ENCODE measurements around the gene DDAH2.

DDAH2 gene

DNA sequence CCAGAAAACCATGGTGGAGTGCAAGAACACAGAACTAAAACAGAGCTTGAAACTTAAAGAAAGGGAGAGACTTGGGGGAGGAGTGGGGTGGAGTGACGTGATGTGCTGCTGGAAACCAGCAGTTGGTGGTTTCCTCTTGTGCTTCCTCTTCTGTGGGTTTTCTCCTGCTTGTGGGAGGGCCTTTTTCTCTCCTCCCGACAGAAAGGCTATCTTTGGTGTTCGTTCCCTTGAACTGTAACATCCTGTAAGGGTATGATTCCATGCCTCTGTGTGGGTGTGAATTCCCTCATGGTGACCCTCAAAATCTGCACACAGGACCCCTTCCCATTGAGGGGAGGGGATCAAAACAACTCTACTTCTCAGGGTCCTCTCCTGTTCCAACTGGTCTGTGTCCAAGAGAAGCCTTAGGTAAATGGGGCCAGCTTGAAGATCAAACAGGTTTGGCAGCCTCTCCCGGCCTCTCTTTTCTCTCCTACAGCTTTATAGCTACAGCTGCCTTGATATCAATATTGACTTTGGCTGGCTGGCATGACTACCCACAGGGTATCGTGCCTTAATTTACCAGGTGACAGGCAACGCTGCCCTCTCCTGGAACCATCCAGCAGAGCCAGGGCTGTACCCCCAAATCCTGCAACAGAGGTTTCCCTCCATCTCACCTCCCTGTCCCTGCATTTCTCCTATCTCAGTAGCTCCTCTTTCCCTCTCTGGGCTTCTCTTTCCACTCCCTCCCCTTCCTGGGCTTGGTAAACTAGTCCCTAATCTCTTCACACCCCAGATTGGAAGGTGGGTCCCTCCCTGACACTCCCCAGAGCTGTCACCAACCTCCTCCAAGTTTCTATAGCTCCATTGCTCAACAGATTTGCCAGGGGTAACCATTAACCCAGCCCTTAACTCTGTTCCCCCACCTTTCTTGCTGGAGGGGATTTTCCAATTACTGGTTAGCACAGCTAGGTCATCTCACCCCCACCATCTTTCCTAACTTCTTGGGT, 9.2 kb upstream of the DDAH2 start:
- TF ChIP-seq RAD21 (IDR thresholded peaks at IDR 0.05; ENCODE audit: low read depth) = peak; percentile 50; the same call in 1 of the 2 replicates
- TF ChIP-seq NFIC (IDR thresholded peaks at IDR 0.05) = no peak
- no peak for TF ChIP-seq TAF1 (IDR thresholded peaks at IDR 0.05; ENCODE audit: low read depth)

- TF ChIP-seq EP300 (IDR thresholded peaks at IDR 0.05; ENCODE audit: borderline replicate concordance) = no peak
- TF ChIP-seq NFIC (IDR thresholded peaks at IDR 0.05) = no peak
- TF ChIP-seq REST (IDR thresholded peaks at IDR 0.05; ENCODE audit: low read depth) = no peak
- no peak for TF ChIP-seq MAX (IDR thresholded peaks at IDR 0.05)
Observed at GRCh38 chr6:31737315-31737990, 8.4 kb upstream of the DDAH2 start.

DNA sequence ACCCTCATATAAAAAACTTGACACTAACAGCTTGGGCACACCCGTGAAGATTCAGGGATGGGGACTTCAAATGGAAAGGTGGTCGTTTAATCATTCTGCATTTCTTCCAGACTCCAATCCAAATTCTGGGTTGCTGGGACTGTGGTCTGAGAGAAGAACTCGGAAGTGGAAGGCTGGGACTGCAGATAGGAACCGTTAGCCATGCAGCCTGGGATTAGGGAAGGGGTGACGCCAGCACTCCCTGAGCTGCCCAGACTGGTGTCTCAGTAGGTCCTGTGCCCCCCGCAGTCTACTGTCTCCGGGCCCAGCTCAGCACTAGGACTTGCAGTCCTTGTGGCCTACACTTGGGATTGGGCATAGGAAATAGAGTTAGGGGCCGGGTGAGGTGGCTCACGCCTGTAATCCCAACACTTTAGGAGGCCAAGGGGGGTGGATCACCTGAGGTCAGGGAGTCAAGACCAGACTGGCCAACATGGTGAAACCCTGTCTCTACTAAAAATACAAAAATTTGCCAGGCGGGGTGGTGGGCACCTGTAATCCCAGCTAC, 7.7 kb upstream of the DDAH2 start:
- no peak for TF ChIP-seq TEAD4 (IDR thresholded peaks at IDR 0.05)
- no peak for TF ChIP-seq USF1 (IDR thresholded peaks at IDR 0.05)
- TF ChIP-seq TCF12 (IDR thresholded peaks at IDR 0.05; ENCODE audit: low read depth) = no peak
- TF ChIP-seq CEBPB (IDR thresholded peaks at IDR 0.05) = no peak
- TF ChIP-seq YY1 (IDR thresholded peaks at IDR 0.05; ENCODE audit: low read depth) = no peak
- TF ChIP-seq TAF1 (IDR thresholded peaks at IDR 0.05; ENCODE audit: low read depth) = no peak
- TF ChIP-seq ZBTB7A (IDR thresholded peaks at IDR 0.05; ENCODE audit: low read depth) = no peak
- TF ChIP-seq MAX (IDR thresholded peaks at IDR 0.05) = no peak
- no peak for TF ChIP-seq RAD21 (IDR thresholded peaks at IDR 0.05; ENCODE audit: low read depth)
- TF ChIP-seq EP300 (IDR thresholded peaks at IDR 0.05; ENCODE audit: borderline replicate concordance) = no peak
- TF ChIP-seq REST (IDR thresholded peaks at IDR 0.05; ENCODE audit: low read depth) = no peak
- TF ChIP-seq CREB1 (IDR thresholded peaks at IDR 0.05; ENCODE audit: low read depth) = no peak
- TF ChIP-seq FOXM1 (IDR thresholded peaks at IDR 0.05; ENCODE audit: borderline replicate concordance, low read depth) = no peak
- no peak for TF ChIP-seq EGR1 (IDR thresholded peaks at IDR 0.05)
- no peak for TF ChIP-seq NFIC (IDR thresholded peaks at IDR 0.05)

- peak; percentile 58; the same call in 1 of the 2 replicates for TF ChIP-seq YY1 (IDR thresholded peaks at IDR 0.05; ENCODE audit: low read depth)
- TF ChIP-seq MAX (IDR thresholded peaks at IDR 0.05) = peak; percentile 83
- peak; percentile 71 for TF ChIP-seq TAF1 (IDR thresholded peaks at IDR 0.05; ENCODE audit: low read depth)
- TF ChIP-seq TCF12 (IDR thresholded peaks at IDR 0.05; ENCODE audit: low read depth) = no peak
Observed at GRCh38 chr6:31736021-31736767, 7.1 kb upstream of the DDAH2 start, which contains the start of gene CLIC1. Gene CLIC1, minus strand, starts transcription at chr6:31736530. Its CDS starts 230 bp downstream, at chr6:31736300.

DNA sequence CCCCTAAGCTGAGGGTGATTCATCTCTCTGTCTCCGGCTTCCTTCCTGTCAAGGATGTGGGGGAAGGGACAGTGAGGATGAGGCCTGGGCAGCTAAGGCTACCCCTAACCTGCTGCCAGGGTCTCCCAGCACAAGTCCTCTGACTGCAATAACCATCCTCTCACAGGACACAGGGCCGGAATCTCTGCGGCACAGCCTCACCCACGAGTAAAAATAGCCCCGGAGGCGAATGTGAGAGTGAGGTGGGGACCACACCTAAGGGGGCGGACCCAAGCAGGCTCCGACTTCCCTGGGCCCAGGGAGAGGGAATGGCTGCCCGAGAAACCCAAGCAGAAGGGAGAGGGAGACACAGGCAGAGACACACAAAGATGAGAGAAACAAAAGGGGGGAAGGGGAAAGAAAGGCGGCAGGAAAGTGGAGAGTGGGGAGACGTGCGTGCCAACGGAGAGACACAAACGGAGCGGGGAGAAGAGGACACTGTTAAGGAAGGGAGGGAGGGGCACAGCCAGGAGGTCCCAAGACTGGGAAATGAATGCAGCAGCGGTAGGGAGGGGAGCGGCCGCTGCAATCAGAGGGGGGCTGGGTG, 5.8 kb upstream of the DDAH2 start:
- TF ChIP-seq MAX (IDR thresholded peaks at IDR 0.05) (no peak), CEBPB (IDR thresholded peaks at IDR 0.05) (no peak), TCF12 (IDR thresholded peaks at IDR 0.05; ENCODE audit: low read depth) (no peak), NFIC (IDR thresholded peaks at IDR 0.05) (no peak), FOXM1 (IDR thresholded peaks at IDR 0.05; ENCODE audit: borderline replicate concordance, low read depth) (no peak), EGR1 (IDR thresholded peaks at IDR 0.05) (no peak), ZBTB7A (IDR thresholded peaks at IDR 0.05; ENCODE audit: low read depth) (no peak), CREB1 (IDR thresholded peaks at IDR 0.05; ENCODE audit: low read depth) (no peak), REST (IDR thresholded peaks at IDR 0.05; ENCODE audit: low read depth) (no peak), RAD21 (IDR thresholded peaks at IDR 0.05; ENCODE audit: low read depth) (no peak), TAF1 (IDR thresholded peaks at IDR 0.05; ENCODE audit: low read depth) (no peak), EP300 (IDR thresholded peaks at IDR 0.05; ENCODE audit: borderline replicate concordance) (no peak)

All from Ishikawa (cell line).